Measurements from ENCODE around the gene PDCD2L.
"Not testable (repeated sequence)": the region's sequence is repeated elsewhere in the genome, so short reads cannot be mapped to it uniquely, and the experiment has no call there.

The PDCD2L gene

GRCh38 chr19:34380639-34381241 lies 23.5 kb upstream of the PDCD2L start:
- DNase-seq = no peak

GRCh38 chr19:34381399-34382251 lies 22.6 kb upstream of the PDCD2L start:
- DNase-seq = no peak

GRCh38 chr19:34382471-34382870 lies 21.7 kb upstream of the PDCD2L start:
- DNase-seq = no peak

- DNase-seq = no peak
Observed at GRCh38 chr19:34383599-34383998, 20.6 kb upstream of the PDCD2L start.

- DNase-seq = no peak
Observed at GRCh38 chr19:34386645-34387445, 17.4 kb upstream of the PDCD2L start.

GRCh38 chr19:34387446-34387810 lies 16.8 kb upstream of the PDCD2L start:
- DNase-seq = no peak

- not testable (repeated sequence) for DNase-seq
Observed at GRCh38 chr19:34388745-34389144, 15.5 kb upstream of the PDCD2L start.

GRCh38 chr19:34391813-34392212 lies 12.4 kb upstream of the PDCD2L start:
- DNase-seq = no peak

GRCh38 chr19:34393031-34393430 lies 11.2 kb upstream of the PDCD2L start:
- DNase-seq = no peak

GRCh38 chr19:34393629-34394028 lies 10.6 kb upstream of the PDCD2L start:
- no peak for DNase-seq

- DNase-seq = no peak
Observed at GRCh38 chr19:34397853-34398252, 6.3 kb upstream of the PDCD2L start.

- DNase-seq = no peak
Observed at GRCh38 chr19:34399886-34400285, 4.3 kb upstream of the PDCD2L start.

- not testable (repeated sequence) for DNase-seq
Observed at GRCh38 chr19:34400844-34401243, 3.4 kb upstream of the PDCD2L start.

- no peak for DNase-seq
Observed at GRCh38 chr19:34402074-34402600, 2.1 kb upstream of the PDCD2L start.

GRCh38 chr19:34403784-34404108 lies 453 bp upstream of the PDCD2L start:
- no peak for DNase-seq

GRCh38 chr19:34405892-34406660 lies 1.9 kb downstream of the PDCD2L start:
- no peak for DNase-seq

GRCh38 chr19:34408411-34408810 lies 4.2 kb downstream of the PDCD2L start:
- no peak for DNase-seq

GRCh38 chr19:34409189-34410164 lies 5.3 kb downstream of the PDCD2L start:
- no peak for DNase-seq

GRCh38 chr19:34411216-34411615 lies 7.0 kb downstream of the PDCD2L start:
- no peak for DNase-seq

- no peak for DNase-seq
Observed at GRCh38 chr19:34416021-34416545, 11.9 kb downstream of the PDCD2L start.

GRCh38 chr19:34418300-34418699 lies 14.1 kb downstream of the PDCD2L start:
- DNase-seq = no peak
